ENCODE data around the gene ELP4. TPM values are rescaled to one million over a fixed set of nuclear protein-coding genes. Genes with fewer than 3 reads are reported as not detected.

The ELP4 gene
- total and polyA plus RNA-seq, 5 donors from 2014 or later = 21.0 to 24.2 (median 21.4) TPM

DNA sequence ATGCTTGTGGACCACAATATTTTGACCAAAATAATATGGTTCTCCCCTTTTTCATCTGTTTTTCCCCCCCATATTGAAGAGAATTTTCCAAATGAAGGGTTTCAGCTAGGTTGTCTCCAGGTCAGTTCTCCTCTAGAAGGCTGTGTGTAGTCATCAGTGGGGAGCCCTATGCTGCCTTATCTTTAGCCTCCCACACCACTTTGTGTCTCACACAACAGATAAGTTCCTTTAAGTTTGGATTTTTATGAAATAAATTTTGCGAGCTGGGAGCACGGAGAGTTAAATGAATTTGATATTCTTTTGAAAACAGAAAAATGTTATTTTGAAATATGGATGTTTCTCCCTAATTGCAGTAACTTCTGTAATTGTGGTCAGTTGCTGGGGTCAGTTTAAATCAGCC, 272.7 kb downstream of the ELP4 start:
- ATAC-seq (ENCODE audit: low read depth in 2 of 2) = no peak
- Histone ChIP-seq H3K36me3 (ENCODE audit: control insufficient read depth, insufficient read depth, low read length) (no peaks in the 10 kb centered on the region), H3K27ac (ENCODE audit: insufficient read depth, low read length, poor library complexity, severe bottlenecking) (no peak overlapping the region), H3K9me3 (ENCODE audit: control insufficient read depth in 2 of 2, low read length in 2 of 2) (no peaks in the 10 kb centered on the region), H3K4me3 (ENCODE audit: low read depth, low read length) (no peak overlapping the region), H3K4me1 (ENCODE audit: control insufficient read depth, insufficient read depth, low read length, poor library complexity, severe bottlenecking) (no peaks in the 10 kb centered on the region), H3K27me3 (ENCODE audit: control insufficient read depth, insufficient read depth, low read length) (no peaks in the 10 kb centered on the region)
- peaks cover 0 to 3% (median 0%) of the 10 kb centered on the region in 4 donors for H3K4me1 Mint-ChIP-seq
- DNase-seq = no peak
- H3K27ac Mint-ChIP-seq = no peak overlapping the region
- no peaks in the 10 kb centered on the region for H3K27me3 Mint-ChIP-seq
- peaks cover 20% of the 10 kb centered on the region for H3K36me3 Mint-ChIP-seq
- H3K4me3 Mint-ChIP-seq = no peak overlapping the region
- H3K9me3 Mint-ChIP-seq = no peaks in the 10 kb centered on the region

DNA sequence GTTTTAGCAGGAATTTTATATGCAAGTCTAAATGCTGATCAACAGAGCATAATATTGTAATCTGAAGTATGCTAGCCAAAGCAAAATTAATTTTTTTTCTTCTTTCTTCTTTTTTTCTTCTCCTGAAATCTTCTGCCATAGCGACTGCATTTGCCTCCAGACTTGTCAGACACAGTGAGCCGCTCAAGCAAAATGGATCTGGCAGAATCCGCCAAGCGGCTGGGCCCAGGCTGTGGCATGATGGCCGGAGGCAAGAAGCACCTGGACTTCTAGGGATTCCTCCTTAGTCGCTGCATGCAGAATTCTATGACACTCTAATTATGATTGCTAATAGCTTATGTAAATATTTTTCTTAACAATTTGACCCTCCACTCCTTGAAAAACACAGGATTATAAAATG, 273.7 kb downstream of the ELP4 start:
- no peak overlapping the region for H3K4me3 ChIP-seq (ENCODE audit: low read depth, low read length)
- H3K36me3 ChIP-seq (ENCODE audit: control insufficient read depth, insufficient read depth, low read length) = no peaks in the 10 kb centered on the region
- ATAC-seq (ENCODE audit: low read depth in 2 of 2) (no peak), DNase-seq (no peak)
- no peak overlapping the region for H3K4me3 Mint-ChIP-seq
- H3K27ac ChIP-seq (ENCODE audit: insufficient read depth, low read length, poor library complexity, severe bottlenecking) = no peak overlapping the region
- H3K27me3 ChIP-seq (ENCODE audit: control insufficient read depth, insufficient read depth, low read length) = no peaks in the 10 kb centered on the region
- peaks cover 15% of the 10 kb centered on the region for H3K36me3 Mint-ChIP-seq
- H3K4me1 Mint-ChIP-seq = peaks cover 0 to 3% (median 0%) of the 10 kb centered on the region in 4 donors
- H3K9me3 Mint-ChIP-seq = no peaks in the 10 kb centered on the region
- H3K27ac Mint-ChIP-seq = no peak overlapping the region
- H3K4me1 ChIP-seq (ENCODE audit: control insufficient read depth, insufficient read depth, low read length, poor library complexity, severe bottlenecking) = no peaks in the 10 kb centered on the region
- no peaks in the 10 kb centered on the region for H3K27me3 Mint-ChIP-seq
- H3K9me3 ChIP-seq (ENCODE audit: control insufficient read depth in 2 of 2, low read length in 2 of 2) = no peaks in the 10 kb centered on the region

DNA sequence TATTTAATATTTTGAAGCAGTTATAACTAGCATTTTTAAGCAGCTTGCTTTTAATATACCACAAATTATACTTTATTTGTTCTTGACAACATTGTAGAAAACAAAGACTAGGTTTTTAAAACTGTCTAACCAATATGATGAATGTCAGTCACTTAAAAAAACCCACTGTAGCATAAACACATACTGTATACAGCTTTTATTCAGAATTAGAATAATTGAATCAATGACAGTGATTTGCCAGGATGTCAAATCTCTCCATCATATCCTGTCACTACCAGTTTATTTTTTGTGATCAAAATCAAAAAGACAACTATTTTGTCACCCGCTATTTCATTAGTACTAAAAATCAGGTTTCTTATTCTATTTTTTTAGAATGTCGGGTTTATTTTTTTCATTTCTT, 275.0 kb downstream of the ELP4 start:
- H3K4me3 ChIP-seq (ENCODE audit: low read depth, low read length) = no peak overlapping the region
- no peaks in the 10 kb centered on the region for H3K4me1 ChIP-seq (ENCODE audit: control insufficient read depth, insufficient read depth, low read length, poor library complexity, severe bottlenecking)
- DNase-seq = no peak
- H3K4me3 Mint-ChIP-seq = no peak overlapping the region
- peaks cover 15% of the 10 kb centered on the region for H3K36me3 Mint-ChIP-seq
- H3K27ac ChIP-seq (ENCODE audit: insufficient read depth, low read length, poor library complexity, severe bottlenecking) = no peak overlapping the region
- no peaks in the 10 kb centered on the region for H3K27me3 Mint-ChIP-seq
- no peak overlapping the region for H3K27ac Mint-ChIP-seq
- no peaks in the 10 kb centered on the region for H3K27me3 ChIP-seq (ENCODE audit: control insufficient read depth, insufficient read depth, low read length)
- no peak for ATAC-seq (ENCODE audit: low read depth in 2 of 2)
- no peaks in the 10 kb centered on the region for H3K9me3 Mint-ChIP-seq
- H3K4me1 Mint-ChIP-seq = peaks cover 0 to 3% (median 0%) of the 10 kb centered on the region in 4 donors
- no peaks in the 10 kb centered on the region for H3K36me3 ChIP-seq (ENCODE audit: control insufficient read depth, insufficient read depth, low read length)
- no peaks in the 10 kb centered on the region for H3K9me3 ChIP-seq (ENCODE audit: control insufficient read depth in 2 of 2, low read length in 2 of 2)

DNA sequence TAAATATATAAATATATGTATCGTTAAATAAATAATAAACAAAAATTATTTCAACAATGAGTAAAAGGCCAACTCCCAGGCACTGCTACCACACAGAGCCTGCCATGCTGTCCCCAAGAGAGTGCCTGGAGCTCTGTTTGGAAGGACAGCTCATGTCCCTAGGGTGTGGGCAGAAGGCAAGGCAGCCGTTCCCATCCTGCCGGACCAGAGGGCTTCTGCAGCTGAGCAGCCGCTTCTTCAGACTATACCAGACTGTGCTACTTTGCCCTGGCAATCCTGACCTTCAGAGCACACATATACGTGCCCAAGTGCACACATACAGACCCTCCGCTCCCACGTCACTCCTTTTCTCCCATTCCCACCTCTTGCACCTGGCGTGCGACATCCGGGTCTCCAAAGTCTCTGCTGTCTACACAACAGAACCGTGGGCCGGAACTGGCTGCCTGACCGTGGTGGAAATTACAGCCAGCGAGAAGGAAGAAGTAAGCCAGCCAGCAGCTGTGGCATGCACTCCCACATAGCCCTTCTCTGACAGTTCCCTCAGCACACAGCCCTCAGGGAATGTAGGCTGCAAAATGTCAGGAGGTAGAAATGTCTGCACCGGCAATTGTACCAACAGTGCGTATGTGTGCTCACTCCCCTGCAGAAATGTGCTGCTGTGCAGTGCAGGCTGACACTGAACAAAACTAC, 277.6 kb downstream of the ELP4 start:
- no peaks in the 10 kb centered on the region for H3K36me3 ChIP-seq (ENCODE audit: control insufficient read depth, insufficient read depth, low read length)
- Mint-ChIP-seq H3K4me1 (no peaks in the 10 kb centered on the region), H3K9me3 (no peaks in the 10 kb centered on the region), H3K27me3 (no peaks in the 10 kb centered on the region), H3K4me3 (no peak overlapping the region), H3K27ac (no peak overlapping the region), H3K36me3 (peaks cover 14% of the 10 kb centered on the region)
- H3K9me3 ChIP-seq (ENCODE audit: control insufficient read depth in 2 of 2, low read length in 2 of 2) = no peaks in the 10 kb centered on the region
- no peaks in the 10 kb centered on the region for H3K4me1 ChIP-seq (ENCODE audit: control insufficient read depth, insufficient read depth, low read length, poor library complexity, severe bottlenecking)
- H3K4me3 ChIP-seq (ENCODE audit: low read depth, low read length) = no peak overlapping the region
- no peak overlapping the region for H3K27ac ChIP-seq (ENCODE audit: insufficient read depth, low read length, poor library complexity, severe bottlenecking)
- no peaks in the 10 kb centered on the region for H3K27me3 ChIP-seq (ENCODE audit: control insufficient read depth, insufficient read depth, low read length)
- DNase-seq (no peak), ATAC-seq (ENCODE audit: low read depth in 2 of 2) (no peak)

DNA sequence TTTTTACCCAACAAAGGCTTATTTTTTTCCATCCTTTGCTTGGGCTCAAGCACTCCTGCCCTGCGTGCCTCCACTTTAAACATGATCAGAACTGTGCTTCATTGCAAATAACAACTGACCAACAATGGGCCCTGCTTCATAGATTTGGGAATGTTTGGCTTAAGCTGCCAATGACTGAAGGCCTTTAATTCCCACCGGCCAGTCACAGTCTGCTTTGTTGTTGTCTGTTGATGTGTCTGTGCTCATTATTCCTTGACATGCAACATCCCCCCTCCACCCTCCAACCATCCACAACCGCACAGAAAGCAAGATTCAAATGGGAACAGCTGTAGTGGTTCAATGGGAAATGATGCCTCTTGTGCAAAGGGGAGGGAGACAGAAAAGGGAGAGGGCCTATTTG, 278.5 kb downstream of the ELP4 start:
- no peaks in the 10 kb centered on the region for H3K27me3 Mint-ChIP-seq
- peaks cover 5% of the 10 kb centered on the region for H3K36me3 Mint-ChIP-seq
- H3K9me3 Mint-ChIP-seq = peaks cover 0 to 3% (median 0%) of the 10 kb centered on the region in 7 donors
- no peak overlapping the region for H3K4me3 ChIP-seq (ENCODE audit: low read depth, low read length)
- H3K4me1 Mint-ChIP-seq = no peaks in the 10 kb centered on the region
- H3K4me1 ChIP-seq (ENCODE audit: control insufficient read depth, insufficient read depth, low read length, poor library complexity, severe bottlenecking) = no peaks in the 10 kb centered on the region
- H3K9me3 ChIP-seq (ENCODE audit: control insufficient read depth in 2 of 2, low read length in 2 of 2) = no peaks in the 10 kb centered on the region
- H3K27me3 ChIP-seq (ENCODE audit: control insufficient read depth, insufficient read depth, low read length) = peaks cover 3% of the 10 kb centered on the region
- ATAC-seq (ENCODE audit: low read depth in 2 of 2) (no peak), DNase-seq (no peak)
- no peaks in the 10 kb centered on the region for H3K36me3 ChIP-seq (ENCODE audit: control insufficient read depth, insufficient read depth, low read length)
- no peak overlapping the region for H3K27ac ChIP-seq (ENCODE audit: insufficient read depth, low read length, poor library complexity, severe bottlenecking)
- no peak overlapping the region for H3K27ac Mint-ChIP-seq
- H3K4me3 Mint-ChIP-seq = no peak overlapping the region

DNA sequence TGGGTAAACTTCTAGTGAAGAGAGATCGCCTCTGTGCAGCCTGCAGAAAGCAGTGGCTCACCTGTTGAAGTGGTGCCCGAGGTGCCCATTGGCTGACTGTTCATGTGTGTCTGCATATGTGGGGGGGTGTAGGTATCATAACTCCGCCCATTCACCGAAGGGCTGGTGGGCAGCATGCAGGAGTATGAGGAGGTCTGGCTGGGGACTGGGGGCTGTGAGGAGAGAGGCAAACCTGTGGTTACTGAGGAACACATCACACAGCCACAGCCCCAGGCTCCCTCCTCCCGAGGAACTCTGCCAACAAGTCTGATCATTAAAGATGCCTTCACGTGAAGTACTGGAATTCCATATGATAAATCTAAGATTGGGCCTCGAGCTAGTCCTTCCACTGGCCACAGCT, 281.1 kb downstream of the ELP4 start:
- no peak for ATAC-seq (ENCODE audit: low read depth in 2 of 2)
- H3K4me3 Mint-ChIP-seq = no peak overlapping the region

DNA sequence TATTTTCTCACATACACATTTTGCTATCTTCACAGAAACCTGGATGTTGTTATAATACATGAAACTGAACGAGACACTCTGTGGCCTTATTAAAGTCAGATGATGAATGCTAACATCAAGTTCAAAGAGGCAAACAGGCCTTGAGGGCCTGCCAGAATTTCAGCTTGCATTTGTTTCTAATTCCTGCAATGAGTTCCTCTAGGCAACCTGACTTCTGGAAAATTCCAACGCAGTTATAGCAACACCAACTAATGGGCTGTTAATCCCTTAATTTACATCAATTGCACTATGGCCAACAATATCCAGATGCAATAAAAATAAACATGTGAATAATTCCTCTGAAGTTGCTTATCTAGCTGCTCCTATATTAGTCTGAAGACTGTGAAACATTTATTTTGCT, 282.5 kb downstream of the ELP4 start:
- Mint-ChIP-seq H3K9me3 (peaks cover 0 to 3% (median 0%) of the 10 kb centered on the region in 7 donors), H3K27ac (no peak overlapping the region), H3K27me3 (peaks cover 27% of the 10 kb centered on the region), H3K4me3 (no peak overlapping the region), H3K4me1 (peaks cover 0 to 4% (median 1%) of the 10 kb centered on the region in 4 donors), H3K36me3 (no peaks in the 10 kb centered on the region)
- peaks cover 19% of the 10 kb centered on the region for H3K27me3 ChIP-seq (ENCODE audit: control insufficient read depth, insufficient read depth, low read length)
- H3K4me3 ChIP-seq (ENCODE audit: low read depth, low read length) = no peak overlapping the region
- H3K9me3 ChIP-seq (ENCODE audit: control insufficient read depth in 2 of 2, low read length in 2 of 2) = no peaks in the 10 kb centered on the region
- DNase-seq (no peak), ATAC-seq (ENCODE audit: low read depth in 2 of 2) (no peak)
- no peaks in the 10 kb centered on the region for H3K36me3 ChIP-seq (ENCODE audit: control insufficient read depth, insufficient read depth, low read length)
- no peak overlapping the region for H3K27ac ChIP-seq (ENCODE audit: insufficient read depth, low read length, poor library complexity, severe bottlenecking)
- no peaks in the 10 kb centered on the region for H3K4me1 ChIP-seq (ENCODE audit: control insufficient read depth, insufficient read depth, low read length, poor library complexity, severe bottlenecking)

More for the DNA sequence above, 281.1 kb downstream of the ELP4 start:
- Histone ChIP-seq H3K36me3 (ENCODE audit: control insufficient read depth, insufficient read depth, low read length) (no peaks in the 10 kb centered on the region), H3K4me3 (ENCODE audit: low read depth, low read length) (no peak overlapping the region), H3K27me3 (ENCODE audit: control insufficient read depth, insufficient read depth, low read length) (peaks cover 13% of the 10 kb centered on the region), H3K9me3 (ENCODE audit: control insufficient read depth in 2 of 2, low read length in 2 of 2) (no peaks in the 10 kb centered on the region), H3K4me1 (ENCODE audit: control insufficient read depth, insufficient read depth, low read length, poor library complexity, severe bottlenecking) (no peaks in the 10 kb centered on the region), H3K27ac (ENCODE audit: insufficient read depth, low read length, poor library complexity, severe bottlenecking) (no peak overlapping the region)
- H3K27ac Mint-ChIP-seq = no peak overlapping the region
- DNase-seq = no peak
- H3K9me3 Mint-ChIP-seq = peaks cover 0 to 3% (median 0%) of the 10 kb centered on the region in 7 donors
- peaks cover 13% of the 10 kb centered on the region for H3K27me3 Mint-ChIP-seq
- H3K4me1 Mint-ChIP-seq = no peaks in the 10 kb centered on the region
- H3K36me3 Mint-ChIP-seq = no peaks in the 10 kb centered on the region

DNA sequence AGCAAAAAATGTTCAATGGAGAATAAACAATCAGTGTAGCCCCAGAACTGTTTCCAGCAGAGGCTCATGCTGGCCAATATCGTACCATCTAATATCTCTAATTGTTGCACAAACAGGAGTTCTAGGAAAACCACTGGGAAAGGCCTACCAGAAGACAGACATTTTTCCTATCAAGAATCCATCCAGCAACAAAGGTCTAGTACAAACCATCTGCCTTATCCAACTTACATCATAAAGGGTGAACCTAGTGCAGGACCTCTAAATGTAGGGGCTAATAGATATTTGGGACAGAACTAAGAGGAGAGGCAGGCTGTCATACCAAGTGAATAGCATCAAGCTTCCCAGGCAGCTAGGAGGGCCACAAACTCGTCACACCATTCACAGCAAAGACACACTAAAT, 282.9 kb downstream of the ELP4 start:
- no peak overlapping the region for H3K4me3 ChIP-seq (ENCODE audit: low read depth, low read length)
- no peaks in the 10 kb centered on the region for H3K4me1 ChIP-seq (ENCODE audit: control insufficient read depth, insufficient read depth, low read length, poor library complexity, severe bottlenecking)
- H3K27ac ChIP-seq (ENCODE audit: insufficient read depth, low read length, poor library complexity, severe bottlenecking) = no peak overlapping the region
- H3K27ac Mint-ChIP-seq = no peak overlapping the region
- no peak overlapping the region for H3K4me3 Mint-ChIP-seq
- H3K36me3 Mint-ChIP-seq = no peaks in the 10 kb centered on the region
- H3K36me3 ChIP-seq (ENCODE audit: control insufficient read depth, insufficient read depth, low read length) = no peaks in the 10 kb centered on the region
- H3K9me3 Mint-ChIP-seq = peaks cover 0 to 3% (median 0%) of the 10 kb centered on the region in 7 donors
- peaks cover 21% of the 10 kb centered on the region for H3K27me3 ChIP-seq (ENCODE audit: control insufficient read depth, insufficient read depth, low read length)
- peaks cover 0 to 6% (median 2%) of the 10 kb centered on the region in 4 donors for H3K4me1 Mint-ChIP-seq
- no peaks in the 10 kb centered on the region for H3K9me3 ChIP-seq (ENCODE audit: control insufficient read depth in 2 of 2, low read length in 2 of 2)
- ATAC-seq (ENCODE audit: low read depth in 2 of 2) = no peak
- peaks cover 31% of the 10 kb centered on the region for H3K27me3 Mint-ChIP-seq
- no peak for DNase-seq
